H1 (cell line): ENCODE results near the gene YWHAE. TPM values are rescaled to one million over a fixed set of nuclear protein-coding genes. Genes with fewer than 3 reads are reported as not detected.

Experiments
- CTCF ChIA-PET: fragments of 300-600 bp; sonication (Branson Sonifier 250); formaldehyde crosslinking; loops from one replicate; lab custom pipeline; 2021; ENCODE audit not compliant: partially characterized antibody; lab: Charles Lee
- POLR2A ChIA-PET: fragments of 300-600 bp; sonication (Branson Sonifier 250); formaldehyde crosslinking; loops from one replicate; lab custom pipeline; 2021; ENCODE audit warnings: inconsistent platforms; ENCODE audit not compliant: partially characterized antibody; lab: Charles Lee
- DNase-seq, 2 experiments: peaks; one replicate each; pipeline versions ENCODE4 v3.0.0 to v3.0.0-alpha.2; 2010 to 2022; ENCODE audit warnings: low spot score in 2 of 2, low read depth in 1 of 2, mixed read lengths in 1 of 2
- FAIRE-seq: peaks from 2 replicates; lab custom pipeline; 2011; peaks lifted over from hg19 to GRCh38; lab: Jason Lieb, UNC
- H2AFZ ChIP-seq: 2 replicates; pipeline ENCODE4 v1.8.1; 2012; ENCODE audit warnings: low read length, inconsistent platforms
- H2AK5ac ChIP-seq: 2 replicates; pipeline ENCODE4 v1.6.1; 2013; ENCODE audit warnings: low read depth, low read length
- H2BK120ac ChIP-seq: replicated peaks from 2 replicates; pipeline ENCODE3; 2013; ENCODE audit warnings: low read depth, low read length, inconsistent platforms
- H2BK12ac ChIP-seq: 2 replicates; pipeline ENCODE4 v1.6.1; 2013; ENCODE audit warnings: low read depth, low read length
- H2BK15ac ChIP-seq: 2 replicates; pipeline ENCODE4 v1.6.1; 2013; ENCODE audit warnings: low read length
- H2BK20ac ChIP-seq: 2 replicates; pipeline ENCODE4 v1.6.1; 2013; ENCODE audit warnings: low read length
- H2BK5ac ChIP-seq: 2 replicates; pipeline ENCODE4 v1.6.1; 2013; ENCODE audit warnings: low read depth, low read length
- H3K14ac ChIP-seq: 2 replicates; pipeline ENCODE4 v1.6.1; 2013; ENCODE audit warnings: inconsistent platforms; ENCODE audit not compliant: insufficient read length
- H3K18ac ChIP-seq: 2 replicates; pipeline ENCODE4 v1.6.1; 2013; ENCODE audit warnings: low read length; ENCODE audit errors: extremely low read depth
- H3K23ac ChIP-seq: 2 replicates; pipeline ENCODE4 v1.6.1; 2013; ENCODE audit warnings: inconsistent platforms; ENCODE audit not compliant: insufficient read length
- H3K23me2 ChIP-seq: 2 replicates; pipeline ENCODE4 v1.6.1; 2013; ENCODE audit warnings: low read depth, low read length
- H3K27ac ChIP-seq: 2 replicates; pipeline ENCODE4 v1.6.1; 2011; ENCODE audit warnings: low read depth, low read length, inconsistent platforms
- H3K27me3 ChIP-seq, 4 experiments: replicated peaks in 1 of 4; 1 replicate in 1 of 4; 2 replicates in 3 of 4; pipeline versions ENCODE4 v1.6.1 to v1.8.1; 2011 to 2013; ENCODE audit warnings: low read length in 3 of 4, mild to moderate bottlenecking in 3 of 4, inconsistent platforms in 2 of 4, mixed read lengths in 2 of 4, moderate library complexity in 1 of 4; ENCODE audit not compliant: control insufficient read depth in 3 of 4, insufficient read depth in 3 of 4; ENCODE audit errors: extremely low read depth in 1 of 4
- H3K36me3 ChIP-seq, 4 experiments: 2 replicates each; pipeline versions ENCODE4 v1.6.1 to v1.8.1; 2011 to 2013; ENCODE audit warnings: mild to moderate bottlenecking in 4 of 4, low read length in 3 of 4, moderate library complexity in 2 of 4, control low read depth in 1 of 4, inconsistent platforms in 1 of 4; ENCODE audit not compliant: insufficient read depth in 4 of 4, control insufficient read depth in 2 of 4
- H3K4ac ChIP-seq: replicated peaks from 2 replicates; pipeline ENCODE3; 2013; ENCODE audit warnings: low read length, low read depth, mixed read lengths, inconsistent platforms; ENCODE audit not compliant: insufficient read length
- H3K4me1 ChIP-seq, 4 experiments: replicated peaks in 1 of 4; 1 replicate in 1 of 4; 2 replicates in 3 of 4; pipeline versions ENCODE4 v1.6.1 to v1.8.1; 2011 to 2013; ENCODE audit warnings: low read length in 3 of 4, inconsistent platforms in 2 of 4, mixed read lengths in 1 of 4; ENCODE audit not compliant: insufficient read depth in 4 of 4, control insufficient read depth in 3 of 4
- H3K4me2 ChIP-seq, 2 experiments: 2 replicates each; pipeline versions ENCODE4 v1.6.1 to v1.8.1; 2011 to 2013; ENCODE audit warnings: low read depth in 2 of 2, low read length in 2 of 2, control low read depth in 1 of 2, inconsistent platforms in 1 of 2, mild to moderate bottlenecking in 1 of 2; ENCODE audit not compliant: insufficient read depth in 1 of 2
- H3K4me3 ChIP-seq, 4 experiments: fragments of 200-600, 300-600 bp in 1 of 4; sonication (generic), shearing (Covaris generic), sonication (Bioruptor Twin) in 1 of 4; 2 replicates each; pipeline versions ENCODE4 v1.5.1 to v1.8.1; 2011 to 2016; ENCODE audit warnings: low read length in 4 of 4, low read depth in 3 of 4, control low read depth in 2 of 4, inconsistent platforms in 2 of 4, mild to moderate bottlenecking in 2 of 4, mixed read lengths in 1 of 4, moderate library complexity in 1 of 4; ENCODE audit not compliant: insufficient read depth in 2 of 4; ENCODE audit errors: extremely low read depth in 1 of 4
- H3K56ac ChIP-seq: replicated peaks from 2 replicates; pipeline ENCODE3; 2013; ENCODE audit warnings: low read depth, mild to moderate bottlenecking, mixed read lengths, low read length, inconsistent platforms; ENCODE audit not compliant: insufficient read length
- H3K79me1 ChIP-seq: 2 replicates; pipeline ENCODE4 v1.6.1; 2013; ENCODE audit warnings: low read depth, low read length, control low read depth
- H3K79me2 ChIP-seq, 2 experiments: 2 replicates each; pipeline versions ENCODE4 v1.6.1 to v1.8.1; 2012 to 2013; ENCODE audit warnings: low read length in 2 of 2, mild to moderate bottlenecking in 2 of 2, inconsistent platforms in 1 of 2; ENCODE audit not compliant: insufficient read depth in 2 of 2, control insufficient read depth in 1 of 2
- H3K9ac ChIP-seq, 4 experiments: replicated peaks in 1 of 4; 1 replicate in 1 of 4; 2 replicates in 3 of 4; pipeline versions ENCODE4 v1.6.1 to v1.8.1; 2011 to 2013; ENCODE audit warnings: low read depth in 3 of 4, low read length in 3 of 4, control low read depth in 2 of 4, mild to moderate bottlenecking in 2 of 4, moderate library complexity in 2 of 4, inconsistent platforms in 1 of 4; ENCODE audit errors: extremely low read depth in 1 of 4
- H3K9me3 ChIP-seq, 2 experiments: 2 replicates each; pipeline versions ENCODE4 v1.6.1 to v1.8.1; 2012 to 2013; ENCODE audit warnings: mild to moderate bottlenecking in 2 of 2, moderate library complexity in 2 of 2, control low read depth in 1 of 2, inconsistent platforms in 1 of 2, low read depth in 1 of 2, low read length in 1 of 2, mixed read lengths in 1 of 2; ENCODE audit not compliant: insufficient read depth in 2 of 2
- H4K20me1 ChIP-seq, 2 experiments: replicated peaks in 1 of 2; 2 replicates each; pipeline versions ENCODE3 to v1.8.1; 2011 to 2013; ENCODE audit warnings: inconsistent platforms in 2 of 2, low read length in 2 of 2, mild to moderate bottlenecking in 1 of 2; ENCODE audit not compliant: insufficient read depth in 2 of 2, control insufficient read depth in 1 of 2
- H4K5ac ChIP-seq: 2 replicates; pipeline ENCODE4 v1.6.1; 2013; ENCODE audit warnings: low read length, low read depth, mixed read lengths, inconsistent platforms; ENCODE audit not compliant: insufficient read length
- H4K8ac ChIP-seq: 2 replicates; pipeline ENCODE4 v1.8.0; 2013; ENCODE audit warnings: mild to moderate bottlenecking, moderate library complexity, low read length, inconsistent platforms; ENCODE audit not compliant: insufficient read depth; ENCODE audit errors: extremely low read depth
- H4K91ac ChIP-seq: replicated peaks from 2 replicates; pipeline ENCODE3; 2013; ENCODE audit warnings: low read length, mixed read lengths, inconsistent platforms; ENCODE audit not compliant: insufficient read length
- ATF2 ChIP-seq: IDR thresholded peaks from 2 replicates; pipeline ENCODE4 v1.6.1; 2012; ENCODE audit warnings: low read length, inconsistent platforms
- CBX5 ChIP-seq: fragments of 300-800, 300-1000 bp; sonication (generic); IDR thresholded peaks from 2 replicates; pipeline ENCODE4 v1.7.1; 2016; ENCODE audit warnings: antibody characterized with exemption, low read length, low read depth
- CTBP2 ChIP-seq: IDR thresholded peaks from 2 replicates; pipeline ENCODE4 v1.7.0; 2011; ENCODE audit warnings: borderline replicate concordance, mild to moderate bottlenecking, moderate library complexity, mixed read lengths, low read length; ENCODE audit not compliant: insufficient read depth, insufficient read length
- CTCF ChIP-seq, 3 experiments: IDR thresholded peaks; 1 replicate in 2 of 3; 2 replicates in 1 of 3; pipeline versions ENCODE4 v1.5.1 to v1.6.1; 2011; ENCODE audit warnings: low read length in 3 of 3, mild to moderate bottlenecking in 3 of 3, inconsistent platforms in 2 of 3, low read depth in 1 of 3, moderate library complexity in 1 of 3; ENCODE audit not compliant: insufficient read depth in 1 of 3; ENCODE audit errors: control extremely low read depth in 1 of 3
- POLR2A ChIP-seq, 2 experiments: IDR thresholded peaks; 1 replicate in 1 of 2; 2 replicates in 1 of 2; pipeline ENCODE4 v1.6.1; 2011; ENCODE audit warnings: low read depth in 2 of 2, low read length in 2 of 2, mild to moderate bottlenecking in 2 of 2; ENCODE audit errors: control extremely low read depth in 1 of 2
- RAD21 ChIP-seq, 2 experiments: IDR thresholded peaks in 1 of 2; conservative IDR thresholded peaks in 1 of 2; 2 replicates each; pipeline ENCODE4 v1.6.1; 2011; ENCODE audit warnings: low read depth in 2 of 2, low read length in 2 of 2, improper control_type of control experiment in 1 of 2, inconsistent platforms in 1 of 2, mild to moderate bottlenecking in 1 of 2, moderate library complexity in 1 of 2
- RNF2 ChIP-seq: fragments of 200-900, 300-1000 bp; sonication (generic); IDR thresholded peaks from 2 replicates; pipeline ENCODE4 v1.7.1; 2016; ENCODE audit warnings: borderline replicate concordance, low read depth, mild to moderate bottlenecking, antibody characterized with exemption, low read length; ENCODE audit not compliant: poor library complexity, severe bottlenecking; ENCODE audit errors: missing control alignments
- RXRA ChIP-seq: IDR thresholded peaks from 2 replicates; pipeline ENCODE4 v1.6.1; 2011; ENCODE audit warnings: low read depth, mild to moderate bottlenecking, low read length, moderate library complexity; ENCODE audit not compliant: insufficient read depth
- WGBS, 2 experiments: shearing (Covaris generic) in 1 of 2; methylation state at CpG; one replicate each; pipeline versions ENCODE4 v1.1.6 to v1.1.7; 2013 to 2015; ENCODE audit warnings: low lambda C conversion rate in 2 of 2, mixed read lengths in 2 of 2, inconsistent platforms in 1 of 2, low coverage in 1 of 2, missing lambda C conversion rate in 1 of 2; ENCODE audit not compliant: insufficient replicate concordance in 2 of 2, insufficient coverage in 1 of 2, insufficient read length in 1 of 2; ENCODE audit errors: extremely low coverage in 1 of 2, missing lambda C conversion rate in 1 of 2; 5-methylcytosine and 5-hydroxymethylcytosine counted together
- polyA plus RNA-seq, 7 experiments: library from polyadenylated mRNA; depleted of rRNA in 3 of 7; stranded (reverse) in 5 of 7; unstranded in 2 of 7; fragments of >200 nt in 5 of 7; fragments of 200-250 nt in 2 of 7; gene quantifications; 1 replicate in 5 of 7; 2 replicates in 1 of 7; 4 replicates in 1 of 7; pipeline versions ENCODE4 v1.2.1 to v1.2.3, GENCODE V29; 2011 to 2013; ENCODE audit warnings: missing spikeins in 2 of 7, mixed read lengths in 2 of 7
- total RNA-seq: library from RNA; stranded (reverse); fragmentation: NEBNext Ultra II Directional; extraction: Animal tissue kit (Norgen Biotek cat#: 25700); gene quantifications from 2 replicates; pipeline ENCODE4 v1.2.1, GENCODE V29; 2021

The YWHAE gene
- total and polyA plus RNA-seq, 2 of the 8 experiments (the other 6 are each of a cell fraction or from before 2014, with no cell fraction given), result 559 to 1,186 TPM

GRCh38 chr17:1431631-1432104, 31.6 kb upstream of the YWHAE start:
- Histone ChIP-seq H3K9me3 (no peaks in the 10 kb centered on the region), H2AK5ac (no peak overlapping the region), H3K56ac (no peak overlapping the region), H3K23me2 (no peaks in the 10 kb centered on the region), H2BK12ac (no peak overlapping the region), H3K9ac (no peak overlapping the region), H4K20me1 (peaks cover 6 to 7% of the 10 kb centered on the region in 2 experiments), H4K91ac (no peak overlapping the region), H3K23ac (no peak overlapping the region), H3K36me3 (peaks cover 4 to 44% (median 18%) of the 10 kb centered on the region in 4 experiments; a peak in 5 of 8 replicates), H4K8ac (no peak overlapping the region), H2AFZ (no peak overlapping the region), H2BK5ac (no peak overlapping the region), H3K27me3 (no peaks in the 10 kb centered on the region), H3K4me2 (no peak overlapping the region), H3K4me1 (no peaks in the 10 kb centered on the region), H3K4ac (no peak overlapping the region), H3K79me2 (peaks cover 6 to 50% of the 10 kb centered on the region in 2 experiments; a peak in 3 of 4 replicates), H3K14ac (no peak overlapping the region), H3K79me1 (peaks cover 11% of the 10 kb centered on the region), H3K27ac (no peak overlapping the region), H2BK20ac (no peak overlapping the region), H4K5ac (no peak overlapping the region), H3K18ac (no peak overlapping the region), H3K4me3 (no peak overlapping the region), H2BK15ac (no peak overlapping the region), H2BK120ac (no peak overlapping the region)
- ChIA-PET CTCF (no interaction called here), POLR2A (no interaction called here)
- no peak for DNase-seq
- FAIRE-seq, result no peak
- 97% methylated on average over 2 of the region's 2 CpGs; no CpG with 5 or more reads in 1 of the 2 experiments for WGBS, 2 experiments
- TF ChIP-seq RAD21 (IDR thresholded peaks at IDR 0.05 in 1 of 2, conservative IDR thresholded peaks at IDR 0.05 in 1 of 2; ENCODE audit: low read depth in 2 of 2, low read length in 2 of 2) (no peak), CBX5 (no peak), RXRA (no peak), ATF2 (no peak), CTBP2 (no peak), CTCF (IDR thresholded peaks at IDR 0.05; ENCODE audit: control extremely low read depth in 1 of 3, insufficient read depth in 1 of 3, low read depth in 1 of 3, low read length in 3 of 3) (no peak), RNF2 (no peak), POLR2A (IDR thresholded peaks at IDR 0.05; ENCODE audit: control extremely low read depth in 1 of 2, low read depth in 2 of 2, low read length in 2 of 2) (no peak)
